Stomach (tissue), 4 donors: ENCODE results near the gene DBN1.

Experiments
- EP300 ChIP-seq: sonication (generic); formaldehyde crosslinking; IDR thresholded peaks from one replicate; pipeline ENCODE4 v1.6.1; 2017; ENCODE audit warnings: antibody characterized with exemption
- TF ChIP-seq, protein P1 (sequence below), 7 experiments: fragments of 450-650 bp in 4 of 7; fragments of 200-600 bp in 3 of 7; sonication (generic) in 3 of 7; IDR thresholded peaks; one replicate each; pipeline ENCODE4 v1.5.1; 2016 to 2019; ENCODE audit warnings: antibody characterized with exemption in 7 of 7, control low read depth in 2 of 7, mild to moderate bottlenecking in 1 of 7

DNA sequence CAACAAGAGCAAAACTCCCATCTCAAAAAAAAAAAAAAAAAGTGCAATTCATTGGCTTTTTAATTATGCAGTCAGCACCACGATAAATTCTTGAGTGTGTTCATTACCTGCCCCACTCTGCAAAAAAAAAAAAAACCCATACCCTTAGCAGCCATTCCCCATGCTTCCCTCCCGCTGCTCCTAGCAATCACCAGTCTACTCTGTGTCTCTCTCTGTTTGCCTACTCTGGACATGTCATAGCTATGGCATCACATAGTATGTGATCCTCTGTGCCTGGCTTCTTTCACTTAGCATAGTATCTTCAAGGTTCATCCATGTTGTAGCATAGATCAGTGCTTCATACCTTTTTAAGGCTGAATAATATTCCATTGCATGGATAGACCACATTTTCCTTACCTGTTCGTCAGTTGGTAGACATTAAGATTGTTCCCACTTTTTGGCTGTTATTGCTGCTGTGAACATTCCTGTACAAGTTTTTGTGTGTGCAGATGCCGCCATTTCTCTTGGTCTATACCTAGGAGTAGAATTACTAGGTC, 33.8 kb downstream of the DBN1 start:
- TF ChIP-seq, protein P1, sequence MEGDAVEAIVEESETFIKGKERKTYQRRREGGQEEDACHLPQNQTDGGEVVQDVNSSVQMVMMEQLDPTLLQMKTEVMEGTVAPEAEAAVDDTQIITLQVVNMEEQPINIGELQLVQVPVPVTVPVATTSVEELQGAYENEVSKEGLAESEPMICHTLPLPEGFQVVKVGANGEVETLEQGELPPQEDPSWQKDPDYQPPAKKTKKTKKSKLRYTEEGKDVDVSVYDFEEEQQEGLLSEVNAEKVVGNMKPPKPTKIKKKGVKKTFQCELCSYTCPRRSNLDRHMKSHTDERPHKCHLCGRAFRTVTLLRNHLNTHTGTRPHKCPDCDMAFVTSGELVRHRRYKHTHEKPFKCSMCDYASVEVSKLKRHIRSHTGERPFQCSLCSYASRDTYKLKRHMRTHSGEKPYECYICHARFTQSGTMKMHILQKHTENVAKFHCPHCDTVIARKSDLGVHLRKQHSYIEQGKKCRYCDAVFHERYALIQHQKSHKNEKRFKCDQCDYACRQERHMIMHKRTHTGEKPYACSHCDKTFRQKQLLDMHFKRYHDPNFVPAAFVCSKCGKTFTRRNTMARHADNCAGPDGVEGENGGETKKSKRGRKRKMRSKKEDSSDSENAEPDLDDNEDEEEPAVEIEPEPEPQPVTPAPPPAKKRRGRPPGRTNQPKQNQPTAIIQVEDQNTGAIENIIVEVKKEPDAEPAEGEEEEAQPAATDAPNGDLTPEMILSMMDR (IDR thresholded peaks at IDR 0.05) = no peak
- no peak for TF ChIP-seq EP300
